ENCODE results near the gene EHBP1L1.

DNA sequence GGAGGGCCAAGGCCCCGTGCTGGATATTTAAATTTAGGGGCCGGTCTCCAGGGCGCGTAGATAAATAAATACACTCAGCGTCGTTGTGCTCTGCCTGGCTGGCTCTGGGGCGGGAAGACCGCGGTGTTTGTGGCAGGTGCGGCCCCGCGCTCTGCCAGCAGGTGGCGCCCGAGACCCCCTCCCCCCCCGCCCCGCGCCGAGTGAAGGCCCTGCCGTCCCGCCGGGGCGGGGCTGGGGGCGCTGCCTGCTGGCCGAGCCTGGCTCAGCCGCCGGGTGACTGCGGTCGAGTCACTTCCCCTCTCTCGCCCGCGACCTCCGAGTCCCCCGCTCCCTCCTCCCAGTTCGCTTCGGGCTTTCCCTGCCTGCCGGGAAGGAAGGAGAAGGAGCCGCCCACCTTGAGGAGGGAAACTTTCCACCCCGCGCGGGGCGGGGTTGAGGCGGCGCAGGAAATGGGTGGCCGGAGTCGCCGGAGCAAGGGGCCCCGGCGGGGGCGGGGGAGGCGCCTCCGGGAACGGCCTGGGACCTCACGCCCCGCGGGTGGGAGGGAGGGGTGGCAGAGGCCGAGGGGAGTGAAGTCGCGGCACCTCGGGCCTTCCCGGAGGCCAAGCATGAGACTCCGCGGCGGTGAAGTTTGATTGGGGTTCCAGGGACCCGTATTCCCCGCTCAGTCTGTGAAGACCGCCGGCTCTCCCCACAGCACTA lies 1.6 kb upstream of the EHBP1L1 start:
- peak; percentile 85 for TF ChIP-seq CTCF (conservative IDR thresholded peaks at IDR 0.05; ENCODE audit: low read length)
- TF ChIP-seq EZH2phosphoT487 (IDR thresholded peaks at IDR 0.05; ENCODE audit: borderline replicate concordance, low read depth, low read length): no peak

Measured in OCI-LY7 (cell line).